ENCODE data around the gene VPS4A.
"Not testable (repeated sequence)": the region's sequence is repeated elsewhere in the genome, so short reads cannot be mapped to it uniquely, and the experiment has no call there.

VPS4A gene
- 43.7 to 59.8 reads per million in 2 experiments for total RNA-seq

DNA sequence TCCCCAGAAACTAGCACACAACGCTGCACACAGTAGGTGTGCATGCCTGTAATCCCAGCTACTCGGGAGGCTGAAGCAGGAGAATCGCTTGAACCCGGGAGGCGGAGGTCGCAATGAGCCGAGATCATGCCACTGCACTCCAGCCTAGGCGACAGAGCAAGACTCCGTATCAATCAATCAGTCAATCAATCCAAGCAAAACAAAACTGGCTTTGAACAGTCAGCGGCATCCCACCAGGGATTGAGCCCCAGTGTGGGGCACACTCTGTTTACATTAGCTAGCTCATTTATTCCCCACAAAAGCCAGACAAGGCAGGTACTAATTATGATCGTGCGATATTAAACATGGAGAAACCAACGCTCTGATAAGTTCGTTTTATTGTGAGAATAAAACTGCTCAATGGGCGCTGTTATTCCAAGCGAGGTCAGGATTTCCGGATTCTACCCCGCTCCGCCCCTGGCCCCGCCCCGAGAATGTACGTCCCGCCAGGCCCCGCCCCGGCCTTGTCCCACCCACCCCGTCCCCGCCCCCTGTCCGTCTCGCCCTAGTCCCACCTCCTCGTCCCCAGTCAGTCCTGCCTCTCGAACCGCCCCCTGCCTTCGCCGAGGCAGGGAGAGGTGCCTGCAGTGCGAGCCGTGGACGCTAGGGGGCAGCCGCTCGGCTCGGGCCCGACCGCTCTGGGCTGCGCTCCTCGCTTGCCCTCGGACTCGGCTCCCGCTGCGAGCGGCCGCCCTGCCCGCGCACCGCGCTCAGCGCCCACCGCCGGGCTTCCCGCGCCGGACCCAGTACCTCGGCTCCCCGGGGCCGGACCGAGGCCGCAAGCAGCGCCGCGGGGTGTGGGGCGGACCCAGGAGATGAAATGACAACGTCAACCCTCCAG, at the start of gene VPS4A:
VPS4A (plus strand) TSS at position 698 of the 880 bp plus-strand sequence; CDS start at position 860, 162 bp downstream.
- peak; percentile 94 for DNase-seq (ENCODE audit: low read depth)

DNA sequence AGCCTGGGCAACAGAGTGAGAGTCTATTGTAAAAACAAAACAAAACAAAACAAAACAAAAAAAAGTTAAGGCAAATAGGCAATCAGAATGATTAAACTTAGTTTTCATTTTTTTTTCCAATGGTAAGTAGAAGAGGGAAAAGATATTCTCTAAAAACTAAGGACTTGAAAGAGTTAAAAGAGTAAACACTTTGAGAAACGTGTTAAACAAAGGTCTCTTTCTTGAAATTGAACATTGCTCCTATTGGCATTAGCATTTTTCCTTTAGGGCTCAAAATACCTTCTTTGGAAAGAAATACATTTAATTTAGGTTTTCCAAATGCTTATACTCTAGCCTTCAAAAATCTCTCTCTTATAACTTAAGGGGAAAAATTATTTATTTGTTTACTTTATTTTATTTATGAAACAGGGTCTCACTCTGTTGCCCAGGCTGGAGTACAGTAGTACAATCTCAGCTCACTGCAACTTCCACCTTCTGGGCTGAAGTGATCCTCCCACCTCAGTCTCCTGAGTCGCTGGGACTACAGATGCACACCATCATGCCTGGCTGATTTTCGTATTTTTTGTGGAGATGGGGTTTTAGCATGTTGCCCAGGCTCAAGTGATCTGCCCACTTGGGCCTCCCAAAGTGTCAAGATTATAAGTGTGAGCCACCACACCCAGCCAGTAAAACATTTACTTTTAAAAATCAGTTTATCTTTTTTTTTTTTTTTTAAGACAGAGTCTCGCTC, 44.7 kb upstream of the VPS4A start:
- no peak for DNase-seq (ENCODE audit: low read depth)

DNA sequence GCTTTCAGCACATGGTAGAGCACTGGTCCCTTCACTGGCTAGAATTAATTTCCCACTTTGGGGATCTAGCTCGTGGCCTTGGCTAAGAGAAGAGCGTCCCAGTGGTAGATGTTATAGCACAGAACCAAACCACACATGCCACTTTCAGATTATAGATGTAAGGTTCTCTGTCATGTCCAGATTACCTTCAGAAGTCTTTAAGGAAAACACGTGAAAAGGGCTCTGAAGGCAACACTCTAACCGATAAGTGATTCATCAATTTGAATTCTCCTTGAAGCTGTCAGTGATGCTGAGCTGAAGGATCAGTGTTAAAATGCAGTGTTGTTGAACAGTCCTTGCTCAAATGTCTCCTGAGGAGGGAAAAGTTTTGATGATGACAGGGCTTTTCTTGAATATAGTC, 43.5 kb upstream of the VPS4A start:
- no peak for DNase-seq (ENCODE audit: low read depth)

DNA sequence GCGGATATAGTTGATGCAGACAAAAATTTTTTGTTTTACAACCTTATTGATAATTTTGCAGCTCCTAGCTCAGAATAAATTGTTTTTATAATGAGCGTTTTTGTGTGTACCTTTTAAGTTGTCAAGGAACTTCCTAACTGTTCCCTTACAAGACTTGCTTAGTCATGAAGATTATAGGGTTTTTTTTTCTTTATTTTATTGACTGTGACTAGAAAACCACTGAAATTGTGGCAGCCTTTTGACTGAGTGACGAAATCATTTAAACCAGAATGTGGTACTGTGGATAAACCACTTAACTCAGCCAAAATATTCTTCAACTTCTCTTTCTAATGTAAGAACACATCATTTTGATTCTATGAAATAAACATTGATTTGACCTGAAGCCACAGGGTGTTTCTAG, 40.8 kb upstream of the VPS4A start:
- DNase-seq (ENCODE audit: low read depth), result no peak

DNA sequence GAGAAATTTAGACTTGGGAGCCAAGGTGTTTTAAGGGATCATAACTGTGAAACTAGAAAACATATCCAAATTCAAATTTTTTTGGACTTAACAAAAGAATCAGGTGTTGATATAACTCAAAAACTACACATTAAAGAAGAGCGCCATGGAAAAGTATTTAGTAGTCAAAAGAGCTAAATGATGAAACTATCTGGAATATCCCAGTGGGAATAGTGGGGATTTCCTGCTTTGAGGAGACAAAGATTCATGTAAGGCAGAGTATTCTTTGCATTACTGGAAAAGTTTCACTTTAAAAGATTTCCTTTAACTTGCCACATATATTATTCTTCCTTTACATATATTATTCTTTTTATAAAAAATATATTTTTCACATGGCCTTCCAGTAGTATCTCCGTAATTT, 40.3 kb upstream of the VPS4A start:
- no peak for DNase-seq (ENCODE audit: low read depth)

DNA sequence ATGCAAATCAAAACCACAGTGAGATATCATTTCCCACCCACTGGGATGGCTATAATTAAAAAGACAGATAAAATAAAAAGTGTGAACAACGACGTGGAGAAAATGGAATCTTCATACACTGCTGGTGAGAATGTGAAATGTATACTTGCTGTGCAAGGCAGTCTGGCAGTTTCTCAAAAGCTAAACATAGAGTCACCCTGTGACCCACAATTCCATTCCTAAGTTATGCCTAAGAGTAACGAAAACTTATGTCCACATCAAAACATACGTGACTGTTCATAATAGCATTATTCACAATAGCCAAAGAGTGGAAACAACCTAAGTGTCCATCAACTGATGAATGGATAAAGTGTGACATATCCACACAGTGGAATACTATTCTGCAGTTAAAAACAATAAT, 38.1 kb upstream of the VPS4A start:
- DNase-seq (ENCODE audit: low read depth), result no peak

DNA sequence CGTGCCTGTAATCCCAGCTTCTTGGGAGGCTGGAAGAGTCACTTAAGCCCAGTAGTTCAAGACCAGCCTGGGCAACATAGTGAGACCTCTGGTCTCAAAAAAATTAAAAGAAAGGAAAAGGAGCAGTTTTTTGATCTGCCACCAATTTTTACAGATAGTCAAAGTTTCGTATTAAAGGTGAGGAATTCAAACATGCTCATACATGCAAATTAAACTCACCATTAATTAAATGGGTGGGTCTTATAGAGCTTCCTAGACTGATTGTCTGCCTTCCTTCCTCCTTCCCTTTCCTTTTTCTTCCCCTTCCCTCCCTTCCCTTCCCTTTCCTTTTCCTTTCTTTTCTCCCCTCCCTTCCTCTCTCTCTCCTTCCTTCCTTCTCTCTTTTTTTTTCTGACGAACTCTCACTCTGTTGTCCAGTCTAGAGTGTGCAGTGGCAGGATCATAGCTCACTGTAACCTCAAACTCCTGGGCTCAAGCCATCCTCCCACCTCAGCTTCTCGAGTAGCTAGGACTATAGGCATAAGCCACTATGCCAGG, 36.4 kb upstream of the VPS4A start:
- DNase-seq (ENCODE audit: low read depth), result no peak

DNA sequence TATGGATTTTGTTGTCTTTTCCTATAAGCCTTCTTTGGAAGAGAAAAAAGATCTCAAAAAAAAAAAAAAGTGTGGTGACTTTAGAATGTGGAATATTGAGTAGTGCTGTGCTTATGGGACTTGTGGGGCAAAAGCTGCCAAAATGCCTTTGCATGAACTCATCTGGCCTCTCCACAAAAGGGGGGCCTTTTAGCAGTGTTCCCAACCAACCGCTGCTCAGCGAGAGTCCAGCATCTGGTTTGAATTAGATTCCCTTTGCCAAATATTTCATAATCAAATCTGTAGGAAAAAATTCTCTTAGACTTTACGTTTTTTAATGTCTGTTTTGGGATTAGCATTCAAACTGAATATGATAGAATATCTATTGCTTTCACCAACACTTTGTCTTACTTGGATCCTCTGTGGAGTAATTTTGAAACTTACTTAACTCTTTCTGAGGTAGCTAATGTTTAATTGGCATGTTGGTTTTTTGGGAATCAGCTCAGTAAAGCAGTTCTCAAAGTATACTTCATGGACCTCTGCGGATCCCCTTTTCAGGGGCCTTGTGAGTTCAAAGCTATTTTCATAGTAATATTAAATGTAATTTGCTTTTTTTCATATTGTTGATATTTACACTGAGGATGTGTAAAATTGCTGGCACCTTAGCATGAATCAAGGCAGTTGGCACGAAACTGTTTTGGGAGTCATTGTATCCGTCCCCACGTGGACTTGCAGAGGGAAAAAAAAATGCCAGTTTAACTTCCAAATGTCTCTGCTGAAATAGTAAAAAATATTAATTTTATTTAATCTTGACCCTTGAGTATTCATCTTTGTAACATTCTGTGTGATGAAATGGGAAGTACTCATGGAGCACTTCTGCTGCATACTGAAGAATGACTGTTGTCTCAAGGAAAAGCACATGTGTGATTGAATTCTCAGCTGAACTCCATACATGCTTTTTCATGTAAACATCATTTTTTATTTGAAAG, 34.7 kb upstream of the VPS4A start:
- DNase-seq (ENCODE audit: low read depth), result no peak

DNA sequence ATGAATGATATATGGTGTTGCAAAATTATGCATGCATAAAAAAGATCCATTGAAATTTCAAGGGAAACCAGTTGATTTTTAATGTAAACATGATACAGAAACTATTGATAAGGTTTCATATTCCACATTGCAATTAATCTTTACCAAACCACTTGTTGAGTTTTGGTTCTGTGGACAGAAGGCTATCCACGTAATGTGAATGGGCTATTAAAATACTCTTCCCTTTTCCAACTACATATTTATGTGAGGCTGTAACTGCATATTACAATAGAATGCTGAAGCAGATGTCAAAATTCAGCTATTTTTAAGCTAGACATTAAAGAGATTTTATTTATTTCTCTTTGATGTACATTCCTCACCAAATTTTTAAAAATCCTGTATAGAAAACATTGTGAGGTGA, 33.7 kb upstream of the VPS4A start:
- no peak for DNase-seq (ENCODE audit: low read depth)

DNA sequence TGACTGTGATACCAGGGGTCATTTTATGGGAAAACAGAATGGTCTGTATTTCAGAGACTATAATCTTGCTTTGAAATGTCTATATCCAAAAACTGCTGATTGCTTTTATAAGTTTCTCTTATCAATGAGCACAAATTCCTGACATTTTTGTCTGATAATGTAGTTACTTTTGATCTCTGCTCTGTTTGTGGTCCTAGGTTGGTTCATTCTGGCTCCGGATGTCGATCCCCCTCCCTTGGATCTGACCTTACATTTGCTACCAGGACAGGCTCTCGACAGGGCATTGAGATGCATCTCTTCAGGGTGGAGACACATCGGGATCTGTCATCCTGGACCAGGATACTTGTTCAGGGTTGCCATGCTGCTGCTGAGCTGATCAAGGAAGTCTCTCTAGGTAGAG, 27.3 kb upstream of the VPS4A start:
- DNase-seq (ENCODE audit: low read depth), result no peak

DNA sequence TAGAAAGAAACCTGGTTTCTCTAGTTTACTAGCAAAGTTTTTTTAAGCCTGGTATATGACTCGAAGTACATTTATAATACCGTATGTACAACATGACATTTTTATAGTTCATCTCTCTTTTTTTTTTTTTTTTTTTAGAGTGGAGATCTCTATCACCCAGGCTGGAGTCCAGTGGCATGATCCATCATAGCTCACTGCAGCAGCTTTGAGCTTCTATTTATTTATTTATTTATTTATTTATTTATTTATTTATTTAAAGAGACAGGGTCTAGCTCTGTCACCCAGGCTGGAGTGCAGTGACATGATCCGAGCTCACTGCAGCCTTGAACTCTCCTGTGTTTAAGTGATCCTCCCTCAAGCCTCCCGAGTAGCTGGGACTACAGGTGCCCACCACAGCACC, 25.9 kb upstream of the VPS4A start:
- no peak for DNase-seq (ENCODE audit: low read depth)

DNA sequence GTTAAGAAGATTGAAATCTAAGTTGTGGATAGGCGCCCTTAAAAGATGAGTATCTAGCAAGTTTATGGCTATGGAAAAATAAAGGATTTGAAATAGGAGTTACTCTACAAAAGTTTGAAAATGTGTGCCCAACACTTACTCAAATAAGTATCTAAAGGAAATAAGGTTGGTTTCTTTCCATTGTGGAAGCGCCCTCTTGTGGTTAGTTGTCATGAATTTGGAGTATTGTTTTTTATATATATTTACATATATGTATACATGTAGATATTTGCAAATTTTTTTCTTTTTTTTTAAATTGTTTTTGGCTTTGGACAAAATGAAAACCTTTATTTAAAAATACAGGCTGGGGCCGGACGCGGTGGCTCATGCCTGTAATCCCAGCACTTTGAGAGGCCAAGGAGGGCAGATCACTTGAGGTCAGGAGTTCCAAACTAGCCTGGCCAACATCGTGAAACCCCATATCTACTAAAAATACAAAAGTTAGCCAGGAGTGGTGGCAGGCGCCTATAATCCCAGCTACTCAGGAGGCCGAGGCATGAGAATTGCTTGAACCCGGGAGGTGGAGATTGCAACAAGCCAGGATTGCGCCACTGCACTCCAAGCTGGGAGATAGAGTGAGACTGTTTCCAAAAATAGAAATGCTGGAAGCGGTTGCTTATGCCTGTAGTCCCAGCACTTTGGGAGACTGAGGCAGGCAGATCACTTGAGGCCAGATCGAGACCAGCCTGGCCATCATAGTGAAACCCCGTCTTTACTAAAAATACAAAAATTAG, 24.0 kb upstream of the VPS4A start:
- peak; percentile 15 for DNase-seq (ENCODE audit: low read depth)

DNA sequence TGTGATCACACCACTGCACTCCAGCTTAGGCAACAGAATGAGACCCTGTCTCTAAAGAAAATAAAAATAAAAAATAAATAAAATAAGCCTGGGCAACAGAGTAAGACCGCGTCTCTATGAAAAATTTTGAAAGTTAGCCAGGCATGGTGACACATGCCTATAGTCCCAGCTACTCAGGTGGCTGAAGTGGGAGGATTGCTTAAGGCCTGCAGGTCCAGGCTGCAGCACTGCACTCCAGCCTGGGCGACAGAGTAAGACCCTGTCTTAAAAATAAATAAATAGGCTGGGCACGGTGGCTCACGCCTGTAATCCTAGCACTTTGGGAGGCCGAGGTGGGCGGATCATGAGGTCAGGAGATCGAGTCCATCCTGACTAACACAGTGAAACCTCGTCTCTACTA, 19.5 kb upstream of the VPS4A start:
- not testable (repeated sequence) for DNase-seq (ENCODE audit: low read depth)

DNA sequence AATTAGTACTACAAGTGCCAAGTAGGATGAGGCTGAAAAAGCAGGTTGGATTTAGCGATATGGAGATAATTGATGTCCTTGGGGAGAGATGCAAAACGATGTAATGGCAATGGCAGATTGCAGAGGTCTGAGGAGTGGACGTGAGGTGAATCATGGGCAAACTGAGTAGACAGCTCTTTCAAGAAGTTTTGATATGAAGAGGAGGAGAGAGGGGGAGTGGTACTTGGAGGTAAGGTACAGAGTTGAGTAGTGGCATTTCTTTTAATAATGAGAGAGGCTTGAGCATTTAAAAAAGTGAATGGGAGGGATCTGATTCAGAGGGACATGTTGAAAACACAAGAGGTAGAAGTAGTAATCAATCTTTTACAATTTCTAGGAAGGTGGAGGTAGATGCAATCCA, 17.7 kb upstream of the VPS4A start:
- DNase-seq (ENCODE audit: low read depth), result no peak

DNA sequence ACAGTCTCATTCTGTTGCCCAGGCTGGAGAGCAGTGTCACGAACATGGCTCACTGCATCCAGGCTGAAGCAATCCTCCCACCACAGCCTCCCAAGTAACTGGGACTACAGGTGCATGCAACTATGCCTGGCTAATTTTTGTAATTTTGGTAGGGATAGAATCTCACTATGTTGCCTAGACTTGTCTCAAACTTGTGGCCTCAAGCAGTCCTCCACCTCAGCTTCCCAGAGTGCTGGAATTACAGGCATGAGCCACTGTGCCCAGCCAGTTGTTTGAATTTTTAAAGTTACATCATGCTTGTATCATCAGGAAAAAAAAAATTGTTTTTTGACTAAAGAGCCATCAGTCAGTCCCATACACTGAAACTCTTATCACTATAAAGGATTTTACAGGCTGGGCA, 17.1 kb upstream of the VPS4A start:
- DNase-seq (ENCODE audit: low read depth), result no peak

DNA sequence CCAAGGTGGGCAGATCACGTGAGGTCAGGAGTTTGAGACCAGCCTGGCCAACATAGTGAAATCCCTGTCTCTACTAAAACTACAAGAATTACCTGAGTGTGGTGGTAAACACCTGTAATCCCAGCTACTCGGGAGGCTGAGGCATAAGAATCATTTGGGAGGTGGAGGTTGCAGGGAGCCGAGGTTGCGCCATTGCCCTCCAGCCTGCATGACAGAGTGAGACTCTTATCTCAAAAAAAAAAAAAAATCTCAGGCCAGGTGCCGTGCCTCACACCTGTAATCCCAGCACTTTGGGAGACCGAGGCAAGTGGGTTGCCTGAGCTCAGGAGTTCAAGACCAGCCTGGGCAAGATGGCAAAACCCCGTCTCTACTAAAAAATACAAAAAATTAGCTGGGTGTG, 14.4 kb upstream of the VPS4A start:
- DNase-seq (ENCODE audit: low read depth), result not testable (repeated sequence)

DNA sequence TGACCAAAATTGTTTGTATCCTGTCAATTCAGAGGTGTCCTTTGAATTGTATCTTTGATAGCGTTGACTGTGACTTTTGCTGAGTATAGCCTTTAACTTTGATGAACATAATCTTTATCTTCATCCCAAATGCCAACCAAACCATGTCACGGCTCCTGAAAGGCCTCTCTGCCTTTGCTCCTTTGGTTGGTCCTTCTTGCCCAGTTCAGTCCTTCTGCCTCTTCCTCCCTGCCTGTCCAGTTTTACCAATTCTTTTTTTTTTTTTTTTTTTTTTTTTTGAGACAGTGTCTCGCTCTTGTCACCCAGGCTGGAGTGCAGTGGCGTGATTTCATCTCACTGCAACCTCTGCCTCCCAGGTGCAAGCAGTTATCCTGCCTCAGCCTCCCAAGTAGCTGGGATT, 12.9 kb upstream of the VPS4A start:
- DNase-seq (ENCODE audit: low read depth), result no peak

DNA sequence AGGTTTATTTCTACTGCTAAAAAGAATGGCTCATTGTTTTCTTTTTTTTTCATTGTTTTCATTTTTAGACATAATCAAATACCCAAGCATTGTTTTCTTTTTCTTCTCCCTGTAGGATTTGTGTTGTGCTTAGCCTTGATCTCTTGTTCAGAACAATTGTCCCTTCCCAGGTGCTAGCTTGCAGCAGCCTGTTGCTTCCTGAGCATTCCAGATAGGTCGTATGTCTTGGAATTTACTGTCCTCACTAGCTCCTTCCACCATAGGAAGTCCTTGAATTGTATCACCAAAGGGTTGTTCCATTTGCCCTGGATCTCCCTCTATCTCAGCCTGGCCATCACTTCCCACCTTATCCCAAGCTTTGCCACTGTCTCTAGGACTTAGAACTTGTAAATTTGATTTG, 10.0 kb upstream of the VPS4A start:
- no peak for DNase-seq (ENCODE audit: low read depth)

DNA sequence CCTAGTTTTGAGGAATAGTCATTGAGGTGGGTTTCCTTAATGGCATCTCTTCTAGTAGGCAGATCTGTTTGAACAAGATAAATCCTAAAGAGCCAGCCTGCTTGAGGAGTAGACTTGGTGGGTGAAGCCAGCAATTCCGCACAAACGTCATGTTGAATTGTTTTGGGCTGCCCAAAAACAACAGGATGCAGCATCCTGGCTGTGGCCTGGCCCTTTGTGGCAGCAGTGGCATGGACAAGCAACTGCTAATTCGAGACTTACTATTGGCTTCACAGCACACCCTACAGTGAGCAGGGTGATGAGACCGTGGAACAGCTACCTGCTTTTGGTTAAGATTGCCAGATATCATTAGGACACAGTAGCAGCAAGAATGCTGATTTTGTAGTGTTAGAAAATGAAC, 9.3 kb upstream of the VPS4A start:
- no peak for DNase-seq (ENCODE audit: low read depth)

DNA sequence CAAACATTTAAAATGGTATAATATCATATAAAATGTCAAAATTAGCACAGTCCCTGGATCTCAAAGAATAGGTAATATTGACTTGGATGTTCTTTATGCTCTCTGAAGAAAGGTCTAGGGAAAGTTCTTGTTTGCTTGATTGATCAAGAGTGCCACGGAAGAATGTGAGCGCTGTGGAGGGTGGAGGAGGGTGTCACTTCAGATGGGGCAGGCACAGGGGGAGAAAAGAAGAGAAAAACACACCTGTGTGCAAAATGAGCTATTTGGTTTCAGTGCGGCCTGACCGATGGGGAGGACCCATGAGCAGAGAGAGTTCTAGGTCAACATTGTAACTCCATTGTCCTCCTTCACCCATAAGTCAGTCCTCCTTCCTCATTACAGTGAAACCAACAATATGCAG, 8.8 kb upstream of the VPS4A start:
- DNase-seq (ENCODE audit: low read depth), result no peak

DNA sequence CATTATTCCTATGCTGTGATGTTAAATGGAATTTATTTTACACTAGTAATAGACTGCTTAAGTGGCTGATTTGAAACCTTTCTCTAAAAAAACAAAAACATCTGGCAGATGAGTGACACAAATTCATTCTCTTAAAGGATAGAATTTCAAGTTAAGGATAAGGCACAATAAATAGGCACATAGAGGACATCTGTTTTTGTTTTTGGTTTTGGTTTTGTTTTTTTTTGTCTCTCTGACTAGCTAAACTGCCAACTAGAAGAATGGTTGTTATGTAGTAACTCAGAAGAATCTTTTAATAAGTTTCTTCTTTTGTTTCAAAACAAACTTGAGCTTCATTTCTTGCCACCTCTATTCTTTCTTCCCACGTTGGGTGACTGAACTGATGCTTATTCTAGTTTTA, 5.1 kb upstream of the VPS4A start:
- no peak for DNase-seq (ENCODE audit: low read depth)
